ENCODE results near the gene CTSO.
"Not testable (repeated sequence)": the region's sequence is repeated elsewhere in the genome, so short reads cannot be mapped to it uniquely, and the experiment has no call there.

CTSO gene

DNA sequence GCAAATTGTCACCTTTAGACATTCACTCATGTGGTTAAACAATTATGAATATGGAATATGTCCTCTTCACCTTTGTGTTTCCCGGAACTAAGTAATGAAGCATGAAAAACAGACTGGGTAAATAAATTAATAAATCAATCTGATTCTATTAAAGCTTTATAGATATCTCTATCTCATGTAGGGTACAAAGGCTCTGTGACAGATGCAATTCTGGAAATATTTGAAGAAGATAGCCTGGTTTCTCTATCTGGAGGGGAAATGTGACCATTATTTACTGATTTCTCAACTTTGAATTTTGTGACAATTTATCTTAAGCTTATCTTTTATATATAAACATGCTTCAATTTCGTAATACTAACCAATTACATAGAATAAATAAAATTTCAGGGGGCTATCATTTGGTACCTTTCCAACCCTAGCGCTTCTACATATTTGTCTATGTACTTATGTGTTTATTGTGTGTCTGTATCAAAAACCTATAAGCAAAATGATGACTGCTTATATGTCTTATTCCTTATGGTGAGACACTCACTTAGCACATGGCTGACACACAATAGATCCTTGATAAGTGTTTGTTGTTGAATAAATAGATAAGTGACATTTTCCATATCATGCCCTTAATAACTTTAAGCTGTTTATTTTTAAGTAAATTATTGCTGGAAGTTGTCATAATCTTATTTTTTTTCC, 9.9 kb downstream of the CTSO start:
- TF ChIP-seq, protein P1, sequence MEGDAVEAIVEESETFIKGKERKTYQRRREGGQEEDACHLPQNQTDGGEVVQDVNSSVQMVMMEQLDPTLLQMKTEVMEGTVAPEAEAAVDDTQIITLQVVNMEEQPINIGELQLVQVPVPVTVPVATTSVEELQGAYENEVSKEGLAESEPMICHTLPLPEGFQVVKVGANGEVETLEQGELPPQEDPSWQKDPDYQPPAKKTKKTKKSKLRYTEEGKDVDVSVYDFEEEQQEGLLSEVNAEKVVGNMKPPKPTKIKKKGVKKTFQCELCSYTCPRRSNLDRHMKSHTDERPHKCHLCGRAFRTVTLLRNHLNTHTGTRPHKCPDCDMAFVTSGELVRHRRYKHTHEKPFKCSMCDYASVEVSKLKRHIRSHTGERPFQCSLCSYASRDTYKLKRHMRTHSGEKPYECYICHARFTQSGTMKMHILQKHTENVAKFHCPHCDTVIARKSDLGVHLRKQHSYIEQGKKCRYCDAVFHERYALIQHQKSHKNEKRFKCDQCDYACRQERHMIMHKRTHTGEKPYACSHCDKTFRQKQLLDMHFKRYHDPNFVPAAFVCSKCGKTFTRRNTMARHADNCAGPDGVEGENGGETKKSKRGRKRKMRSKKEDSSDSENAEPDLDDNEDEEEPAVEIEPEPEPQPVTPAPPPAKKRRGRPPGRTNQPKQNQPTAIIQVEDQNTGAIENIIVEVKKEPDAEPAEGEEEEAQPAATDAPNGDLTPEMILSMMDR (conservative IDR thresholded peaks at IDR 0.05; ENCODE audit: low read length), result no peak

DNA sequence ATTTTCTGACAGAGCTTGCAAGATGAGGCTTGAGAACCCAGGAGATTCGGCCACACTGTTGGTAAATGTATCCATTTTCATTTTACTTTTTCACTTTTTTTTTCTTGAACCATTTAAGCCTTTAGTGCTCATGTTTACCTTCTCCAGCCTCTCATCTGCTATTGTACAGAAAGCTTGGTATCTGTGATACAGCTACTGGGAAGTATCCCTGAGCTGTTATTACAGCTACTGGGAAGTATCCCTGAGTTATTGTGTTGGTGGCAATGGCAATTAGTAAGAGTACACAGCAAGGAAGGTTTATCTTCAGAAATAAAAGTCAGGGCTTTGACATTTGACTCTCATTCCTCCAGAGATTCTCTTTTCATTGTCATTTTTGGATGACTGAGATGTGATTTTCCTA, 11.8 kb downstream of the CTSO start:
- DNase-seq (ENCODE audit: low read depth), result no peak
- TF ChIP-seq, protein P1 (conservative IDR thresholded peaks at IDR 0.05; ENCODE audit: low read length), result no peak
- H3K4me3 ChIP-seq (ENCODE audit: low read length), result no peak overlapping the region

More for the DNA sequence above, 9.9 kb downstream of the CTSO start:
- no peak overlapping the region for H3K4me3 ChIP-seq (ENCODE audit: low read length)
- DNase-seq (ENCODE audit: low read depth), result no peak

DNA sequence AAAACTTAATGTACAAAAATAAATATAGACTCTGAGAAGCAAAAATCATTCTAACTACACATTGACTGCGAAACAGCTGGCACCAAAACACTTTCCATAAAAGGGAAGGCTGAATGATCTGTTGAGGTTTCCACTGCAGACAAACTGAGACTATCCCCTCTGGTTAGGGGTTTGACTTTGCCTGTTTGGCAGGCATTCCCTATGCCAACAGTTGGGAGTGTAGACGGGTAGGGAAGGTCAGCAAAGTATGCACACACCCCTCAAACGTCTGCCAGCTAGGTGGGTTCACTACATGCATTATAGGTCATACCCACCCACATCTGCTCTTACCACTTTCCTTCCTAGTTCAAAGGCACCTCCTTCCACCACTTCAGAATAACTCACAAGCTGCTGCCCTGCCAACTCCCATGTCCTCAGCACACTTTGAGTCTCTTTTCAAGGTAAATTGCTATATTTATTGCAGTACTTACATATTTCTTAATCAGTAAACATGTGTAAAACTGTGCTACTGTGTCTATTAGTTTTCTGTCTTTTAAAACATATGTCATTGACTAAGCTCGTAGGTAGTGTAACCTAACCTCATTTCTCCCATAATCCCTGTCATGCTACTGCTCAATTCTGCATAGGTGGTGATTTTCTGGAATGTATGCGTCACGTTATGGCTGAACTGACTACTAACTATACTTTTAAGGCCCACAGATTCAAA, 12.4 kb downstream of the CTSO start:
- no peak for DNase-seq (ENCODE audit: low read depth)
- TF ChIP-seq, protein P1 (conservative IDR thresholded peaks at IDR 0.05; ENCODE audit: low read length), result no peak
- no peak overlapping the region for H3K4me3 ChIP-seq (ENCODE audit: low read length)

DNA sequence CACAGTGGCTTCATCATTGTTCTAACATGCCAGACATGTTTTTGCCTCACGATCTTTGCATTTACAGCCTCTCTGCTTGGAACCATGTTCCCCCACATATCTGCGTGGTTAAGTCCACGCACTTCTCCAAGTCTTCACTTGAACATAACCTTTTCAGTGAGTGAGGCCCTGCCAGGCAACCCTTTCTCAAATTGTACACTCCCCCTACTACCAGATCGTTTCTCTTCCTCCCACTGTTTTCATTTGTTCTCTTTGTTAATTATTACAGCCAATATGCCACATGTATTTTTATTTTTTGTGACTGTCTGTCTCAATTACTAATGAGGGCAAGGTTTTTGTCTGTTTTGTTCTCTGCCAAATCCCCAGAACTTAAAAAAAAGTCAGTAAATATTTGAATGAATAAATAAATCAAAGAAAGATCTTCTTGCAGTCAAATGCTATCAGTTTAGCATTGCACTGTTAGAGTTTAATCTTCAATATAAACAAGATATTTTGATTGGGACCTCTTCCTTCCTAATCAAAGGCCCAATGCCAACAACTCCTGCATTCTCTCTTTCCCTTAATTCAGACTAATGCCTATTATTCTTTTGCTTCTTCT, 18.2 kb downstream of the CTSO start:
- no peak for DNase-seq (ENCODE audit: low read depth)
- TF ChIP-seq, protein P1 (conservative IDR thresholded peaks at IDR 0.05; ENCODE audit: low read length), result no peak
- no peak overlapping the region for H3K4me3 ChIP-seq (ENCODE audit: low read length)

DNA sequence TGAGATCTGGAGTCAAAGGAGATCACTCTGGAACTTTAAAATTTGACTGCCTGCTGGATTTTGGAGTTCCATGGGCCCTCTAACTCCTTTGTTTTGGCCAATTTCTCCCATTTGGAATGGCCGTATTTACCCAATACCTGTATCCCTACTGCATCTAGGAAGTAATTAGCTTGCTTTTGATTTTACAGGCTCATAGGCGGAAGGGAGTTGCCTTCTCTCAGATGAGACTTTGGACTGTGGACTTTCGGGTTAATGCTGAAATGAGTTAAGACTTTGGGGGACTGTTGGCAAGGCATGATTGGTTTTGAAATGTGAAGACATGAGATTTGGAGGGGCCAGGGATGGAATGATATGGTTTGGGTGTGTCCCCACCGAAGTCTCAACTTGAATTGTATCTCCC, 19.0 kb downstream of the CTSO start:
- H3K4me3 ChIP-seq (ENCODE audit: low read length); DNase-seq (ENCODE audit: low read depth): not testable (repeated sequence)

DNA sequence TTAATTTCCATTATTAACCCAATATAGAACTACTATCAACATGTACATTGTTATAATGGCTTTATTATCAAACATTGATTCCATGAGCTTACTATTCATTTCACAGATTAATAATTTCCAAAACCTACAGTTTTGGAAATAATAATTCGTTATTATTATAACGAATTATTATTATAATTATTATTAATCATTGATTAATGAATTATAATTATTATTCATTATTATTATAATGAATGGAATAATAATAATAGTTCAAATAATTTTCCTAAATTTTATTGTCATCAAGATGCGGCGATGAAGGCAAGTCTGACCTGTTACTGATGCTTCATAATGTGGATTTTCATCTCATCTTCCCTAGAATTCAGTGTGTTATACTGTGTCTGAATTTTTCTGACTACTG, 22.0 kb downstream of the CTSO start:
- H3K4me3 ChIP-seq (ENCODE audit: low read length), result no peak overlapping the region
- TF ChIP-seq, protein P1 (conservative IDR thresholded peaks at IDR 0.05; ENCODE audit: low read length), result no peak
- no peak for DNase-seq (ENCODE audit: low read depth)

DNA sequence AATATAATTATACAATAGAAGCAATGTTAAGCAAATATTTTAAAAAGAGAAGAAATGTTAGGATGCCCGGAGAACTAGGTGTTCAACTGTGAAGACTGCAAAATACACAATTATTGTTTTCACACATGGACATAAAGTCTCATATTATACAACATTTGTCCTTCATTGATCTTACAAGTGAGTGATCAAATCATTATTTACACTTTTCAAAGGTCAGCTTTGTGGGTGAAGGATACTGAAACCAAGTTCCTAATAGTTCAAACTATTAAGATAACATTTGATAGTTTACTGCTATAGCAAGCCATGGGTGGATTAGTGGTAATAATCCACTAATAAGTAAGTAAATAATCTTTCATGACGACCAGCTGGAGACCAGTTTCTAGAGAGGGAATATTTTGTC, 23.3 kb downstream of the CTSO start:
- no peak overlapping the region for H3K4me3 ChIP-seq (ENCODE audit: low read length)
- DNase-seq (ENCODE audit: low read depth), result no peak
- TF ChIP-seq, protein P1 (conservative IDR thresholded peaks at IDR 0.05; ENCODE audit: low read length), result no peak
